ENCODE results near the gene ACYP2.
"Not testable (repeated sequence)": the region's sequence is repeated elsewhere in the genome, so short reads cannot be mapped to it uniquely, and the experiment has no call there.

The ACYP2 gene

GRCh38 chr2:54092940-54093339 lies 22.5 kb upstream of the ACYP2 start:
- DNase-seq, result no peak
- in situ Hi-C loops (cut with HindIII; ENCODE audit: low pct_ligation_motif_present, low pct_unique_long_range_greater_than_20kb, low sequenced_read_pairs), result no loop called here

- in situ Hi-C loops (cut with HindIII; ENCODE audit: low pct_ligation_motif_present, low pct_unique_long_range_greater_than_20kb, low sequenced_read_pairs); DNase-seq: not testable (repeated sequence)
These were observed 20.0 kb upstream of the ACYP2 start for GRCh38 chr2:54095406-54095805.

GRCh38 chr2:54096141-54096540 lies 19.3 kb upstream of the ACYP2 start:
- DNase-seq; in situ Hi-C loops (cut with HindIII; ENCODE audit: low pct_ligation_motif_present, low pct_unique_long_range_greater_than_20kb, low sequenced_read_pairs): not testable (repeated sequence)

GRCh38 chr2:54097124-54097523 lies 18.3 kb upstream of the ACYP2 start:
- no peak for DNase-seq
- in situ Hi-C loops (cut with HindIII; ENCODE audit: low pct_ligation_motif_present, low pct_unique_long_range_greater_than_20kb, low sequenced_read_pairs), result no loop called here

- in situ Hi-C loops (cut with HindIII; ENCODE audit: low pct_ligation_motif_present, low pct_unique_long_range_greater_than_20kb, low sequenced_read_pairs), result no loop called here
- DNase-seq, result no peak
These were observed 16.0 kb upstream of the ACYP2 start for GRCh38 chr2:54099370-54099769.

GRCh38 chr2:54099829-54100585 lies 15.4 kb upstream of the ACYP2 start:
- in situ Hi-C loops (cut with HindIII; ENCODE audit: low pct_ligation_motif_present, low pct_unique_long_range_greater_than_20kb, low sequenced_read_pairs), result no loop called here
- no peak for DNase-seq

GRCh38 chr2:54100772-54101171 lies 14.6 kb upstream of the ACYP2 start:
- in situ Hi-C loops (cut with HindIII; ENCODE audit: low pct_ligation_motif_present, low pct_unique_long_range_greater_than_20kb, low sequenced_read_pairs), result no loop called here
- no peak for DNase-seq

GRCh38 chr2:54103454-54104314 lies 11.7 kb upstream of the ACYP2 start:
- DNase-seq, result peak; percentile 81
- in situ Hi-C loops (cut with HindIII; ENCODE audit: low pct_ligation_motif_present, low pct_unique_long_range_greater_than_20kb, low sequenced_read_pairs), result no loop called here

- peak; percentile 65 for DNase-seq
- in situ Hi-C loops (cut with HindIII; ENCODE audit: low pct_ligation_motif_present, low pct_unique_long_range_greater_than_20kb, low sequenced_read_pairs), result no loop called here
These were observed 8.6 kb upstream of the ACYP2 start for GRCh38 chr2:54106631-54107454.

GRCh38 chr2:54107455-54107764 lies 8.0 kb upstream of the ACYP2 start:
- no peak for DNase-seq
- in situ Hi-C loops (cut with HindIII; ENCODE audit: low pct_ligation_motif_present, low pct_unique_long_range_greater_than_20kb, low sequenced_read_pairs), result no loop called here

GRCh38 chr2:54107903-54108615 lies 7.4 kb upstream of the ACYP2 start:
- in situ Hi-C loops (cut with HindIII; ENCODE audit: low pct_ligation_motif_present, low pct_unique_long_range_greater_than_20kb, low sequenced_read_pairs), result no loop called here
- DNase-seq, result no peak

GRCh38 chr2:54109848-54110247 lies 5.6 kb upstream of the ACYP2 start:
- DNase-seq, result no peak
- in situ Hi-C loops (cut with HindIII; ENCODE audit: low pct_ligation_motif_present, low pct_unique_long_range_greater_than_20kb, low sequenced_read_pairs), result no loop called here

GRCh38 chr2:54114479-54114878 lies 936 bp upstream of the ACYP2 start:
- DNase-seq; in situ Hi-C loops (cut with HindIII; ENCODE audit: low pct_ligation_motif_present, low pct_unique_long_range_greater_than_20kb, low sequenced_read_pairs): not testable (repeated sequence)

- no peak for DNase-seq
- in situ Hi-C loops (cut with HindIII; ENCODE audit: low pct_ligation_motif_present, low pct_unique_long_range_greater_than_20kb, low sequenced_read_pairs), result no loop called here
These were observed 505 bp upstream of the ACYP2 start for GRCh38 chr2:54114936-54115283.

- in situ Hi-C loops (cut with HindIII; ENCODE audit: low pct_ligation_motif_present, low pct_unique_long_range_greater_than_20kb, low sequenced_read_pairs), result not testable (repeated sequence)
- DNase-seq, result peak; percentile 18
These were observed 1.2 kb downstream of the ACYP2 start for GRCh38 chr2:54116598-54116997.

- in situ Hi-C loops (cut with HindIII; ENCODE audit: low pct_ligation_motif_present, low pct_unique_long_range_greater_than_20kb, low sequenced_read_pairs), result no loop called here
- no peak for DNase-seq
These were observed 5.5 kb downstream of the ACYP2 start for GRCh38 chr2:54120950-54121349.

GRCh38 chr2:54122171-54122935 lies 6.9 kb downstream of the ACYP2 start:
- in situ Hi-C loops (cut with HindIII; ENCODE audit: low pct_ligation_motif_present, low pct_unique_long_range_greater_than_20kb, low sequenced_read_pairs), result no loop called here
- DNase-seq, result no peak

- peak; percentile 16 for DNase-seq
These were observed 7.5 kb downstream of the ACYP2 start for GRCh38 chr2:54122939-54123338.

More at GRCh38 chr2:54122939-54123338, 7.5 kb downstream of the ACYP2 start:
- in situ Hi-C loops (cut with HindIII; ENCODE audit: low pct_ligation_motif_present, low pct_unique_long_range_greater_than_20kb, low sequenced_read_pairs), result no loop called here

Measured in ACHN (cell line).